Neuronal stem cell (in vitro differentiated cells): ENCODE measurements around the gene HS3ST1.

Experiments
- DNase-seq: peaks from one replicate; pipeline ENCODE4 v3.0.0-alpha.2; 2013; ENCODE audit warnings: low spot score
- H2AFZ ChIP-seq: one replicate; pipeline ENCODE4 v1.6.1; 2013; ENCODE audit warnings: mild to moderate bottlenecking, low read length, inconsistent platforms
- H2AK5ac ChIP-seq: 2 replicates; pipeline ENCODE4 v1.6.1; 2013; ENCODE audit warnings: low read depth, mild to moderate bottlenecking, inconsistent platforms, low read length, moderate library complexity, mixed read lengths
- H2BK120ac ChIP-seq: 2 replicates; pipeline ENCODE4 v1.6.1; 2013; ENCODE audit warnings: low read depth, mild to moderate bottlenecking, inconsistent platforms, low read length, moderate library complexity, mixed read lengths
- H2BK12ac ChIP-seq: one replicate; pipeline ENCODE4 v1.6.1; 2013; ENCODE audit warnings: low read length, inconsistent platforms
- H2BK15ac ChIP-seq: 2 replicates; pipeline ENCODE4 v1.6.1; 2013; ENCODE audit warnings: mild to moderate bottlenecking, low read length, inconsistent platforms, mixed read lengths
- H2BK5ac ChIP-seq: one replicate; pipeline ENCODE4 v1.6.1; 2013; ENCODE audit warnings: inconsistent platforms, mild to moderate bottlenecking, low read length, moderate library complexity
- H3K14ac ChIP-seq: one replicate; pipeline ENCODE4 v1.6.1; 2013; ENCODE audit warnings: low read length, inconsistent platforms
- H3K18ac ChIP-seq: 2 replicates; pipeline ENCODE4 v1.6.1; 2013; ENCODE audit warnings: low read length, inconsistent platforms
- H3K23ac ChIP-seq: 2 replicates; pipeline ENCODE4 v1.6.1; 2013; ENCODE audit warnings: low read depth, mild to moderate bottlenecking, mixed read lengths, low read length, inconsistent platforms; ENCODE audit not compliant: poor library complexity
- H3K27ac ChIP-seq: replicated peaks from 3 replicates; pipeline ENCODE4 v1.5.1; 2013; ENCODE audit warnings: low read length, inconsistent platforms
- H3K27me3 ChIP-seq, 3 experiments: 2 replicates each; pipeline ENCODE4 v1.6.1; 2013; ENCODE audit warnings: low read length in 3 of 3, mild to moderate bottlenecking in 2 of 3, inconsistent platforms in 1 of 3, low read depth in 1 of 3, mixed read lengths in 1 of 3, moderate library complexity in 1 of 3; ENCODE audit not compliant: control insufficient read depth in 3 of 3, insufficient read depth in 3 of 3
- H3K36me3 ChIP-seq, 2 donors: replicated peaks in 1 of 2; 2 replicates each; pipeline ENCODE4 v1.6.1; 2013; ENCODE audit warnings: low read length in 2 of 2; ENCODE audit not compliant: control insufficient read depth in 2 of 2, insufficient read depth in 2 of 2
- H3K4ac ChIP-seq: 2 replicates; pipeline ENCODE4 v1.6.1; 2013; ENCODE audit warnings: inconsistent platforms, mild to moderate bottlenecking, low read length, moderate library complexity
- H3K4me1 ChIP-seq, 2 donors: 1 replicate in 1 of 2; 2 replicates in 1 of 2; pipeline ENCODE4 v1.6.1; 2013; ENCODE audit warnings: low read length in 2 of 2, low read depth in 1 of 2; ENCODE audit not compliant: control insufficient read depth in 2 of 2, insufficient read depth in 1 of 2
- H3K4me2 ChIP-seq: one replicate; pipeline ENCODE4 v1.6.1; 2013; ENCODE audit warnings: mild to moderate bottlenecking, low read length, inconsistent platforms; ENCODE audit not compliant: insufficient read depth, poor library complexity, severe bottlenecking
- H3K4me3 ChIP-seq, 2 donors: 2 replicates each; pipeline ENCODE4 v1.5.1; 2013; ENCODE audit warnings: low read length in 2 of 2, mild to moderate bottlenecking in 2 of 2, inconsistent platforms in 1 of 2, moderate library complexity in 1 of 2
- H3K79me1 ChIP-seq: one replicate; pipeline ENCODE4 v1.6.1; 2013; ENCODE audit warnings: low read depth, mild to moderate bottlenecking, inconsistent platforms, low read length, moderate library complexity
- H3K9ac ChIP-seq: one replicate; pipeline ENCODE4 v1.6.1; 2013; ENCODE audit warnings: mild to moderate bottlenecking, low read depth, low read length, inconsistent platforms; ENCODE audit not compliant: poor library complexity
- H3K9me3 ChIP-seq, 2 donors: replicated peaks in 1 of 2; 2 replicates each; pipeline versions ENCODE3 to v1.6.1; 2013; ENCODE audit warnings: low read length in 2 of 2, mild to moderate bottlenecking in 2 of 2, inconsistent platforms in 1 of 2, low read depth in 1 of 2, mixed read lengths in 1 of 2, moderate library complexity in 1 of 2; ENCODE audit not compliant: control insufficient read depth in 2 of 2, insufficient read depth in 1 of 2
- H4K8ac ChIP-seq: one replicate; pipeline ENCODE4 v1.6.1; 2013; ENCODE audit warnings: low read depth, mild to moderate bottlenecking, inconsistent platforms, low read length, moderate library complexity
- H4K91ac ChIP-seq: one replicate; pipeline ENCODE4 v1.6.1; 2013; ENCODE audit warnings: low read length, low read depth, mild to moderate bottlenecking, inconsistent platforms; ENCODE audit not compliant: poor library complexity
- WGBS, 2 donors: extraction: QIAGEN DNeasy Blood & Tissue Kit; methylation state at CpG; one replicate each; pipeline ENCODE4 v1.1.7; 2013; ENCODE audit warnings: missing lambda C conversion rate in 2 of 2, mixed read lengths in 1 of 2; ENCODE audit not compliant: insufficient read length in 2 of 2, insufficient replicate concordance in 1 of 2; ENCODE audit errors: extremely low coverage in 2 of 2; 5-methylcytosine and 5-hydroxymethylcytosine counted together

HS3ST1 gene

GRCh38 chr4:11355226-11355625 lies 73.5 kb downstream of the HS3ST1 start:
- H3K14ac ChIP-seq = no peak overlapping the region
- no peak overlapping the region for H3K4me3 ChIP-seq
- H3K9me3 ChIP-seq = peaks cover 0 to 1% of the 10 kb centered on the region in 2 donors
- no peaks in the 10 kb centered on the region for H3K36me3 ChIP-seq
- H3K9ac ChIP-seq = no peak overlapping the region
- H2BK120ac ChIP-seq = no peak overlapping the region
- no peak overlapping the region for H3K27ac ChIP-seq
- no peak overlapping the region for H3K4ac ChIP-seq
- no peak overlapping the region for H3K4me2 ChIP-seq
- no peak overlapping the region for H2BK12ac ChIP-seq
- H2AFZ ChIP-seq = no peak overlapping the region
- no peak overlapping the region for H4K8ac ChIP-seq
- no peak overlapping the region for H2BK5ac ChIP-seq
- H3K79me1 ChIP-seq = no peaks in the 10 kb centered on the region
- no peak overlapping the region for H2AK5ac ChIP-seq
- H4K91ac ChIP-seq = no peak overlapping the region
- H2BK15ac ChIP-seq = no peak overlapping the region
- WGBS, 2 donors = no CpG with 5 or more reads among the region's 8 CpGs
- no peaks in the 10 kb centered on the region for H3K27me3 ChIP-seq
- no peaks in the 10 kb centered on the region for H3K4me1 ChIP-seq
- no peak overlapping the region for H3K18ac ChIP-seq
- no peak for DNase-seq
- H3K23ac ChIP-seq = no peak overlapping the region

GRCh38 chr4:11354531-11354930 lies 74.2 kb downstream of the HS3ST1 start:
- no peak overlapping the region for H3K18ac ChIP-seq
- H2BK15ac ChIP-seq = no peak overlapping the region
- H2BK12ac ChIP-seq = no peak overlapping the region
- no peak overlapping the region for H3K27ac ChIP-seq
- no peak overlapping the region for H3K4ac ChIP-seq
- no CpG with 5 or more reads among the region's 5 CpGs for WGBS, 2 donors
- H3K27me3 ChIP-seq = no peaks in the 10 kb centered on the region
- H3K4me1 ChIP-seq = no peaks in the 10 kb centered on the region
- H2BK120ac ChIP-seq = no peak overlapping the region
- H3K4me3 ChIP-seq = no peak overlapping the region
- DNase-seq = no peak
- no peaks in the 10 kb centered on the region for H3K36me3 ChIP-seq
- no peaks in the 10 kb centered on the region for H3K79me1 ChIP-seq
- H3K23ac ChIP-seq = no peak overlapping the region
- peaks cover 0 to 1% of the 10 kb centered on the region in 2 donors for H3K9me3 ChIP-seq
- H2AFZ ChIP-seq = no peak overlapping the region
- no peak overlapping the region for H2AK5ac ChIP-seq
- H3K9ac ChIP-seq = no peak overlapping the region
- H2BK5ac ChIP-seq = no peak overlapping the region
- no peak overlapping the region for H4K8ac ChIP-seq
- no peak overlapping the region for H3K14ac ChIP-seq
- H3K4me2 ChIP-seq = no peak overlapping the region
- H4K91ac ChIP-seq = no peak overlapping the region

- Histone ChIP-seq H4K8ac (no peak overlapping the region), H3K27me3 (no peaks in the 10 kb centered on the region), H3K27ac (no peak overlapping the region), H3K4me2 (no peak overlapping the region), H2BK120ac (no peak overlapping the region), H3K4ac (no peak overlapping the region), H3K4me3 (no peak overlapping the region), H2BK12ac (no peak overlapping the region), H3K18ac (no peak overlapping the region), H3K79me1 (no peaks in the 10 kb centered on the region), H3K4me1 (no peaks in the 10 kb centered on the region), H3K14ac (no peak overlapping the region), H3K9me3 (peaks cover 0 to 1% of the 10 kb centered on the region in 2 donors), H2AFZ (no peak overlapping the region), H3K23ac (no peak overlapping the region), H4K91ac (no peak overlapping the region), H2BK5ac (no peak overlapping the region), H2AK5ac (no peak overlapping the region), H3K36me3 (no peaks in the 10 kb centered on the region), H2BK15ac (no peak overlapping the region), H3K9ac (no peak overlapping the region)
- WGBS, 2 donors = no CpG with 5 or more reads among the region's 3 CpGs
- no peak for DNase-seq
These were observed 80.1 kb downstream of the HS3ST1 start for GRCh38 chr4:11348449-11349088.

GRCh38 chr4:11344916-11345315 lies 83.8 kb downstream of the HS3ST1 start:
- no peak overlapping the region for H3K4me2 ChIP-seq
- no peak overlapping the region for H2BK5ac ChIP-seq
- no peaks in the 10 kb centered on the region for H3K36me3 ChIP-seq
- no peak overlapping the region for H3K9ac ChIP-seq
- no peak overlapping the region for H3K23ac ChIP-seq
- no peak overlapping the region for H2AK5ac ChIP-seq
- no peak overlapping the region for H3K27ac ChIP-seq
- no peak overlapping the region for H2BK15ac ChIP-seq
- H3K4me1 ChIP-seq = peaks cover 2 to 4% of the 10 kb centered on the region in 2 donors
- no peak overlapping the region for H3K4me3 ChIP-seq
- H2BK120ac ChIP-seq = no peak overlapping the region
- peaks cover 0 to 3% (median 0%) of the 10 kb centered on the region in 3 experiments for H3K27me3 ChIP-seq
- H4K8ac ChIP-seq = no peak overlapping the region
- no peak overlapping the region for H3K14ac ChIP-seq
- H3K79me1 ChIP-seq = no peaks in the 10 kb centered on the region
- no peak overlapping the region for H3K4ac ChIP-seq
- H3K18ac ChIP-seq = no peak overlapping the region
- H2BK12ac ChIP-seq = no peak overlapping the region
- no CpG with 5 or more reads among the region's 2 CpGs for WGBS, 2 donors
- H2AFZ ChIP-seq = no peak overlapping the region
- no peak overlapping the region for H4K91ac ChIP-seq
- H3K9me3 ChIP-seq = no peaks in the 10 kb centered on the region
- DNase-seq = no peak
